ENCODE data around the gene CCT8. TPM values are rescaled to one million over a fixed set of nuclear protein-coding genes. Genes with fewer than 3 reads are reported as not detected.
A peak's percentile ranks its signal among the peaks of the same experiment; 100 is the strongest.

The CCT8 gene
- total and polyA plus RNA-seq, 10 of the 15 experiments (the other 5 are each of a cell fraction or from before 2014, with no cell fraction given) = 321 to 696 (median 471) TPM

GRCh38 chr21:29121759-29122158 is 48.3 kb upstream of the CCT8 start (continued):
- TF ChIP-seq, protein P1, sequence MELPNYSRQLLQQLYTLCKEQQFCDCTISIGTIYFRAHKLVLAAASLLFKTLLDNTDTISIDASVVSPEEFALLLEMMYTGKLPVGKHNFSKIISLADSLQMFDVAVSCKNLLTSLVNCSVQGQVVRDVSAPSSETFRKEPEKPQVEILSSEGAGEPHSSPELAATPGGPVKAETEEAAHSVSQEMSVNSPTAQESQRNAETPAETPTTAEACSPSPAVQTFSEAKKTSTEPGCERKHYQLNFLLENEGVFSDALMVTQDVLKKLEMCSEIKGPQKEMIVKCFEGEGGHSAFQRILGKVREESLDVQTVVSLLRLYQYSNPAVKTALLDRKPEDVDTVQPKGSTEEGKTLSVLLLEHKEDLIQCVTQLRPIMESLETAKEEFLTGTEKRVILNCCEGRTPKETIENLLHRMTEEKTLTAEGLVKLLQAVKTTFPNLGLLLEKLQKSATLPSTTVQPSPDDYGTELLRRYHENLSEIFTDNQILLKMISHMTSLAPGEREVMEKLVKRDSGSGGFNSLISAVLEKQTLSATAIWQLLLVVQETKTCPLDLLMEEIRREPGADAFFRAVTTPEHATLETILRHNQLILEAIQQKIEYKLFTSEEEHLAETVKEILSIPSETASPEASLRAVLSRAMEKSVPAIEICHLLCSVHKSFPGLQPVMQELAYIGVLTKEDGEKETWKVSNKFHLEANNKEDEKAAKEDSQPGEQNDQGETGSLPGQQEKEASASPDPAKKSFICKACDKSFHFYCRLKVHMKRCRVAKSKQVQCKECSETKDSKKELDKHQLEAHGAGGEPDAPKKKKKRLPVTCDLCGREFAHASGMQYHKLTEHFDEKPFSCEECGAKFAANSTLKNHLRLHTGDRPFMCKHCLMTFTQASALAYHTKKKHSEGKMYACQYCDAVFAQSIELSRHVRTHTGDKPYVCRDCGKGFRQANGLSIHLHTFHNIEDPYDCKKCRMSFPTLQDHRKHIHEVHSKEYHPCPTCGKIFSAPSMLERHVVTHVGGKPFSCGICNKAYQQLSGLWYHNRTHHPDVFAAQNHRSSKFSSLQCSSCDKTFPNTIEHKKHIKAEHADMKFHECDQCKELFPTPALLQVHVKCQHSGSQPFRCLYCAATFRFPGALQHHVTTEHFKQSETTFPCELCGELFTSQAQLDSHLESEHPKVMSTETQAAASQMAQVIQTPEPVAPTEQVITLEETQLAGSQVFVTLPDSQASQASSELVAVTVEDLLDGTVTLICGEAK (IDR thresholded peaks at IDR 0.05; ENCODE audit: borderline replicate concordance) = no peak
- no peak for TF ChIP-seq JUNB (IDR thresholded peaks at IDR 0.05)
- TF ChIP-seq KAT2A (conservative IDR thresholded peaks at IDR 0.05; ENCODE audit: control insufficient read depth, low read depth, low read length) = no peak
- TF ChIP-seq BCL3 (IDR thresholded peaks at IDR 0.05; ENCODE audit: borderline replicate concordance, insufficient read depth, low read depth, low read length, poor library complexity, severe bottlenecking) = no peak
- TF ChIP-seq, protein P2, sequence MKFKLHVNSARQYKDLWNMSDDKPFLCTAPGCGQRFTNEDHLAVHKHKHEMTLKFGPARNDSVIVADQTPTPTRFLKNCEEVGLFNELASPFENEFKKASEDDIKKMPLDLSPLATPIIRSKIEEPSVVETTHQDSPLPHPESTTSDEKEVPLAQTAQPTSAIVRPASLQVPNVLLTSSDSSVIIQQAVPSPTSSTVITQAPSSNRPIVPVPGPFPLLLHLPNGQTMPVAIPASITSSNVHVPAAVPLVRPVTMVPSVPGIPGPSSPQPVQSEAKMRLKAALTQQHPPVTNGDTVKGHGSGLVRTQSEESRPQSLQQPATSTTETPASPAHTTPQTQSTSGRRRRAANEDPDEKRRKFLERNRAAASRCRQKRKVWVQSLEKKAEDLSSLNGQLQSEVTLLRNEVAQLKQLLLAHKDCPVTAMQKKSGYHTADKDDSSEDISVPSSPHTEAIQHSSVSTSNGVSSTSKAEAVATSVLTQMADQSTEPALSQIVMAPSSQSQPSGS (IDR thresholded peaks at IDR 0.05; ENCODE audit: low read length) = no peak
- TF ChIP-seq KDM1A (IDR thresholded peaks at IDR 0.05; ENCODE audit: borderline replicate concordance) = no peak
- TF ChIP-seq RBBP5 (conservative IDR thresholded peaks at IDR 0.05) = no peak
- TF ChIP-seq BHLHE40 (IDR thresholded peaks at IDR 0.05; ENCODE audit: borderline replicate concordance in 1 of 2, low read depth in 2 of 2, low read length in 1 of 2) = 0 out of 4 replicates have a peak, but pooled peaks of 1 of the 2 experiments have one; percentile 8
- peak; percentile 59 for TF ChIP-seq RUNX3 (IDR thresholded peaks at IDR 0.05; ENCODE audit: low read length)
- TF ChIP-seq SRF (IDR thresholded peaks at IDR 0.05; ENCODE audit: low read depth in 2 of 2, low read length in 2 of 2) = no peak
